Caco-2 (cell line): ENCODE data around the gene IREB2. TPM values are rescaled to one million over a fixed set of nuclear protein-coding genes. Genes with fewer than 3 reads are reported as not detected.

Source experiments
- BruUV-seq: library from RNA; stranded (reverse); fragments of 400-500 nt; replicated peaks from 2 replicates; lab custom pipeline; 2021; lab: Mats Ljungman, UMichigan
- CTCF ChIA-PET: fragments of 300-600 bp; sonication (Branson Sonifier 250); formaldehyde crosslinking; loops from one replicate; lab custom pipeline; 2022; ENCODE audit warnings: antibody characterized with exemption; lab: Charles Lee
- POLR2A ChIA-PET: fragments of 300-600 bp; sonication (Branson Sonifier 250); formaldehyde crosslinking; loops from one replicate; lab custom pipeline; 2022; ENCODE audit warnings: antibody characterized with exemption; lab: Charles Lee
- DNase-seq, 2 experiments: peaks; one replicate each; pipeline versions ENCODE4 v3.0.0 to v3.0.0-alpha.2; 2020 to 2022
- H3K27me3 ChIP-seq: replicated peaks from 2 replicates; pipeline ENCODE4 v1.6.0; 2011; ENCODE audit warnings: low read length; ENCODE audit not compliant: control insufficient read depth, insufficient read depth
- H3K36me3 ChIP-seq: 2 replicates; pipeline ENCODE4 v1.5.1; 2011; ENCODE audit warnings: low read length; ENCODE audit not compliant: control insufficient read depth, insufficient read depth
- H3K4me1 ChIP-seq: fragments of 250-450 bp; sonication (Bioruptor Pico); 2 replicates; pipeline ENCODE4 v1.5.1; 2020; ENCODE audit warnings: mild to moderate bottlenecking
- H3K4me3 ChIP-seq: 2 replicates; pipeline ENCODE4 v1.5.1; 2011; ENCODE audit warnings: low read depth, mild to moderate bottlenecking, control low read depth, low read length
- H3K9me3 ChIP-seq: fragments of 250-450 bp; sonication (Bioruptor Pico); 2 replicates; pipeline ENCODE4 v1.5.1; 2020; ENCODE audit warnings: mild to moderate bottlenecking, moderate library complexity
- H3K27ac Mint-ChIP-seq: one replicate; pipeline ENCODE4 v1.8.0; 2022; ENCODE audit warnings: mixed read lengths; ENCODE audit not compliant: unreplicated experiment
- H3K27me3 Mint-ChIP-seq: one replicate; pipeline ENCODE4 v1.8.0; 2022; ENCODE audit warnings: mixed read lengths; ENCODE audit not compliant: insufficient read depth, unreplicated experiment
- H3K36me3 Mint-ChIP-seq: one replicate; pipeline ENCODE4 v1.8.0; 2022; ENCODE audit warnings: mild to moderate bottlenecking, mixed read lengths; ENCODE audit not compliant: insufficient read depth, unreplicated experiment
- H3K4me1 Mint-ChIP-seq: one replicate; pipeline ENCODE4 v1.8.0; 2022; ENCODE audit warnings: low read depth, mixed read lengths; ENCODE audit not compliant: unreplicated experiment
- H3K4me3 Mint-ChIP-seq: one replicate; pipeline ENCODE4 v1.8.0; 2022; ENCODE audit warnings: mild to moderate bottlenecking, moderate library complexity, mixed read lengths; ENCODE audit not compliant: unreplicated experiment
- H3K9me3 Mint-ChIP-seq: one replicate; pipeline ENCODE4 v1.8.0; 2022; ENCODE audit warnings: mixed read lengths; ENCODE audit not compliant: unreplicated experiment
- intact Hi-C: fragments of 100-400 bp; cut with micrococcal nuclease; formaldehyde crosslinking; loops from one replicate; pipeline ENCODE4 v1.10.0; 2022; ENCODE audit not compliant: unreplicated experiment
- total RNA-seq: library from RNA; stranded (reverse); gene quantifications from 2 replicates; pipeline ENCODE4 v1.2.3, GENCODE V29; 2022
- TF ChIP-seq, protein P1 (sequence below), 2 experiments: fragments of 200-600 bp in 1 of 2; IDR thresholded peaks; 1 replicate in 1 of 2; 2 replicates in 1 of 2; pipeline versions ENCODE4 v1.5.1 to v1.8.0; 2011 to 2022; ENCODE audit warnings: antibody characterized with exemption in 1 of 2, control low read depth in 1 of 2, inconsistent platforms in 1 of 2, low read depth in 1 of 2, low read length in 1 of 2, mild to moderate bottlenecking in 1 of 2, moderate library complexity in 1 of 2; ENCODE audit not compliant: insufficient read depth in 1 of 2, severe bottlenecking in 1 of 2, unreplicated experiment in 1 of 2

Gene IREB2
- total RNA-seq, 1 experiment from 2014 or later, result 77.6 TPM

GRCh38 chr15:78542647-78543046, 104.6 kb downstream of the IREB2 start:
- H3K36me3 ChIP-seq, result peaks cover 3% of the 10 kb centered on the region
- TF ChIP-seq, protein P1, sequence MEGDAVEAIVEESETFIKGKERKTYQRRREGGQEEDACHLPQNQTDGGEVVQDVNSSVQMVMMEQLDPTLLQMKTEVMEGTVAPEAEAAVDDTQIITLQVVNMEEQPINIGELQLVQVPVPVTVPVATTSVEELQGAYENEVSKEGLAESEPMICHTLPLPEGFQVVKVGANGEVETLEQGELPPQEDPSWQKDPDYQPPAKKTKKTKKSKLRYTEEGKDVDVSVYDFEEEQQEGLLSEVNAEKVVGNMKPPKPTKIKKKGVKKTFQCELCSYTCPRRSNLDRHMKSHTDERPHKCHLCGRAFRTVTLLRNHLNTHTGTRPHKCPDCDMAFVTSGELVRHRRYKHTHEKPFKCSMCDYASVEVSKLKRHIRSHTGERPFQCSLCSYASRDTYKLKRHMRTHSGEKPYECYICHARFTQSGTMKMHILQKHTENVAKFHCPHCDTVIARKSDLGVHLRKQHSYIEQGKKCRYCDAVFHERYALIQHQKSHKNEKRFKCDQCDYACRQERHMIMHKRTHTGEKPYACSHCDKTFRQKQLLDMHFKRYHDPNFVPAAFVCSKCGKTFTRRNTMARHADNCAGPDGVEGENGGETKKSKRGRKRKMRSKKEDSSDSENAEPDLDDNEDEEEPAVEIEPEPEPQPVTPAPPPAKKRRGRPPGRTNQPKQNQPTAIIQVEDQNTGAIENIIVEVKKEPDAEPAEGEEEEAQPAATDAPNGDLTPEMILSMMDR (IDR thresholded peaks at IDR 0.05; ENCODE audit: insufficient read depth in 1 of 2, low read depth in 1 of 2, low read length in 1 of 2, severe bottlenecking in 1 of 2, unreplicated experiment in 1 of 2), result no peak
- H3K27ac Mint-ChIP-seq, result no peak overlapping the region
- peaks cover 14% of the 10 kb centered on the region for H3K4me1 Mint-ChIP-seq
- DNase-seq, result no peak
- no peak overlapping the region for H3K4me3 Mint-ChIP-seq
- no peaks in the 10 kb centered on the region for H3K27me3 Mint-ChIP-seq
- no peaks in the 10 kb centered on the region for H3K9me3 ChIP-seq
- ChIA-PET CTCF (interaction anchor here (0.9 kb wide), 1 partner anchor 211 kb away, joined by 3 read pairs; no protein-coding TSS in a partner anchor), POLR2A (interaction anchor here (0.7 kb wide), 1 partner anchor 23 kb away, joined by 3 read pairs; the partner anchor contains the start of gene CHRNA5)
- H3K27me3 ChIP-seq, result no peaks in the 10 kb centered on the region
- no peaks in the 10 kb centered on the region for H3K4me1 ChIP-seq
- H3K36me3 Mint-ChIP-seq, result peaks cover 42% of the 10 kb centered on the region
- H3K9me3 Mint-ChIP-seq, result no peaks in the 10 kb centered on the region
- no TSS peak for BruUV-seq
- intact Hi-C loops, result no loop called here
- H3K4me3 ChIP-seq, result no peak overlapping the region

GRCh38 chr15:78550194-78550593, 112.2 kb downstream of the IREB2 start:
- H3K4me3 Mint-ChIP-seq, result no peak overlapping the region
- peaks cover 1% of the 10 kb centered on the region for H3K36me3 ChIP-seq
- H3K27me3 Mint-ChIP-seq, result no peaks in the 10 kb centered on the region
- no peak overlapping the region for H3K4me3 ChIP-seq
- intact Hi-C loops, result no loop called here
- no peaks in the 10 kb centered on the region for H3K9me3 Mint-ChIP-seq
- no TSS peak for BruUV-seq
- H3K4me1 ChIP-seq, result no peaks in the 10 kb centered on the region
- DNase-seq, result no peak
- no peaks in the 10 kb centered on the region for H3K27me3 ChIP-seq
- ChIA-PET POLR2A (no interaction called here), CTCF (no interaction called here)
- H3K36me3 Mint-ChIP-seq, result peaks cover 35% of the 10 kb centered on the region
- H3K9me3 ChIP-seq, result no peaks in the 10 kb centered on the region
- H3K4me1 Mint-ChIP-seq, result no peaks in the 10 kb centered on the region
- H3K27ac Mint-ChIP-seq, result no peak overlapping the region
- TF ChIP-seq, protein P1 (IDR thresholded peaks at IDR 0.05; ENCODE audit: insufficient read depth in 1 of 2, low read depth in 1 of 2, low read length in 1 of 2, severe bottlenecking in 1 of 2, unreplicated experiment in 1 of 2), result no peak

- CTCF ChIA-PET, result no interaction called here
- no peak overlapping the region for H3K27ac Mint-ChIP-seq
- POLR2A ChIA-PET, result no interaction called here
These were observed 112.8 kb downstream of the IREB2 start for GRCh38 chr15:78550815-78551214.

More at GRCh38 chr15:78550815-78551214, 112.8 kb downstream of the IREB2 start:
- Histone ChIP-seq H3K4me3 (no peak overlapping the region), H3K36me3 (peaks cover 1% of the 10 kb centered on the region), H3K4me1 (no peaks in the 10 kb centered on the region), H3K27me3 (no peaks in the 10 kb centered on the region), H3K9me3 (no peaks in the 10 kb centered on the region)
- no peaks in the 10 kb centered on the region for H3K4me1 Mint-ChIP-seq
- no peaks in the 10 kb centered on the region for H3K9me3 Mint-ChIP-seq
- no peak for DNase-seq
- H3K27me3 Mint-ChIP-seq, result no peaks in the 10 kb centered on the region
- TF ChIP-seq, protein P1 (IDR thresholded peaks at IDR 0.05; ENCODE audit: insufficient read depth in 1 of 2, low read depth in 1 of 2, low read length in 1 of 2, severe bottlenecking in 1 of 2, unreplicated experiment in 1 of 2), result no peak
- no TSS peak for BruUV-seq
- intact Hi-C loops, result no loop called here
- H3K4me3 Mint-ChIP-seq, result no peak overlapping the region
- peaks cover 29% of the 10 kb centered on the region for H3K36me3 Mint-ChIP-seq

Other genes starting within 250 kb of the IREB2 start
- not detected in 2 replicates for gene ACSBG1, start 203.7 kb upstream of the IREB2 start, total RNA-seq
- gene DNAJA4, start 173.7 kb upstream of the IREB2 start, total RNA-seq, result 0.91 and 1.1 TPM in 2 replicates
- 45.7 and 51.5 TPM in 2 replicates for gene SKIC8, start 138.6 kb upstream of the IREB2 start, total RNA-seq
- gene CRABP1, start 97.9 kb upstream of the IREB2 start, total RNA-seq, result 113 and 116 TPM in 2 replicates
- gene HYKK, start 69.4 kb downstream of the IREB2 start, total RNA-seq, result 6.5 and 6.8 TPM in 2 replicates
- gene PSMA4, start 102.2 kb downstream of the IREB2 start, total RNA-seq, result 276 and 285 TPM in 2 replicates
- 12.0 and 12.9 TPM in 2 replicates for gene CHRNA5, start 127.3 kb downstream of the IREB2 start, total RNA-seq
- not detected in 2 replicates for gene CHRNA3, start 182.8 kb downstream of the IREB2 start, total RNA-seq
- gene CHRNB4, start 203.0 kb downstream of the IREB2 start, total RNA-seq, result 1.3 TPM in 1 of 2 replicates, not detected in the other